K562 (cell line): ENCODE results near the gene KIR2DL3. TPM values are rescaled to one million over a fixed set of nuclear protein-coding genes. Genes with fewer than 3 reads are reported as not detected.

ENCODE experiments used
- ATAC-seq: fragments of 200-7000 bp; cut with Tn5 transposase; 3 replicates; pipeline ENCODE4 v1.9.1; 2020; ENCODE audit warnings: moderate library complexity
- BruUV-seq: library from RNA; stranded (reverse); fragments of 400-500 nt; replicated peaks from 2 replicates; lab custom pipeline; 2021; lab: Mats Ljungman, UMichigan
- CTCF ChIA-PET: fragments of 300-600 bp; formaldehyde crosslinking; extraction: SDS; loops from one replicate; lab custom pipeline; 2021; ENCODE audit warnings: low intra/inter-chr PET ratio; lab: Yijun Ruan, JAX
- POLR2A ChIA-PET: fragments of 300-600, 350-650 bp; sonication (Branson Sonifier 250); formaldehyde crosslinking; extraction: SDS; loops from one replicate; lab custom pipeline; 2021; ENCODE audit warnings: antibody characterized with exemption, inconsistent platforms; lab: Yijun Ruan, JAX
- DNase-seq, 4 experiments: peaks; one replicate each; pipeline versions ENCODE4 v3.0.0 to v3.0.0-alpha.2; 2011 to 2018; ENCODE audit warnings: low spot score in 3 of 4, mixed read lengths in 3 of 4; ENCODE audit errors: extremely low read depth in 1 of 4
- FAIRE-seq: peaks from 2 replicates; lab custom pipeline; 2011; peaks lifted over from hg19 to GRCh38; lab: Jason Lieb, UNC
- H2AFZ ChIP-seq: 2 replicates; pipeline ENCODE4 v1.6.0; 2011; ENCODE audit warnings: low read depth, low read length, control low read depth, inconsistent platforms
- H3K27ac ChIP-seq: fragments of 200-600 bp; 3 replicates; pipeline ENCODE4 v1.8.0; 2011; ENCODE audit warnings: low read depth, mild to moderate bottlenecking, control low read depth, inconsistent platforms, low read length, moderate library complexity, mixed read lengths; ENCODE audit errors: extremely low read depth
- H3K27me3 ChIP-seq, 2 experiments: fragments of 300-600 bp in 1 of 2; 2 replicates in 1 of 2; 3 replicates in 1 of 2; pipeline versions ENCODE4 v1.6.0 to v1.8.0; 2011; ENCODE audit warnings: inconsistent platforms in 2 of 2, low read length in 2 of 2, mild to moderate bottlenecking in 1 of 2, mixed read lengths in 1 of 2, moderate library complexity in 1 of 2; ENCODE audit not compliant: control insufficient read depth in 2 of 2, insufficient read depth in 2 of 2
- H3K36me3 ChIP-seq: fragments of 300-600 bp; 3 replicates; pipeline ENCODE4 v1.8.0; 2011; ENCODE audit warnings: mild to moderate bottlenecking, low read length, inconsistent platforms; ENCODE audit not compliant: control insufficient read depth, insufficient read depth
- H3K4me1 ChIP-seq, 2 experiments: fragments of 200-600 bp in 1 of 2; replicated peaks in 1 of 2; 2 replicates in 1 of 2; 3 replicates in 1 of 2; pipeline versions ENCODE4 v1.5.1 to v1.8.0; 2011; ENCODE audit warnings: inconsistent platforms in 2 of 2, low read length in 2 of 2, mild to moderate bottlenecking in 1 of 2, mixed read lengths in 1 of 2, moderate library complexity in 1 of 2; ENCODE audit not compliant: control insufficient read depth in 2 of 2, insufficient read depth in 2 of 2
- H3K4me2 ChIP-seq: 2 replicates; pipeline ENCODE4 v1.6.1; 2011; ENCODE audit warnings: low read length, control low read depth, inconsistent platforms, mixed read lengths; ENCODE audit not compliant: insufficient read depth
- H3K4me3 ChIP-seq: fragments of 200-600 bp; sonication (generic), shearing (Covaris generic); 2 replicates; pipeline ENCODE4 v1.5.1; 2016; ENCODE audit warnings: control low read depth, inconsistent platforms
- H3K79me2 ChIP-seq: fragments of 200-600 bp; 3 replicates; pipeline ENCODE4 v1.8.0; 2011; ENCODE audit warnings: low read length, inconsistent platforms; ENCODE audit not compliant: control insufficient read depth, insufficient read depth
- H3K9ac ChIP-seq, 2 experiments: 2 replicates each; pipeline versions ENCODE4 v1.6.0 to v1.6.1; 2011; ENCODE audit warnings: low read depth in 2 of 2, low read length in 2 of 2, control low read depth in 1 of 2, inconsistent platforms in 1 of 2, mild to moderate bottlenecking in 1 of 2, mixed read lengths in 1 of 2; ENCODE audit not compliant: insufficient read depth in 1 of 2
- H3K9me1 ChIP-seq: one replicate; pipeline ENCODE4 v1.6.0; 2011; ENCODE audit warnings: inconsistent platforms, mild to moderate bottlenecking, low read length, moderate library complexity; ENCODE audit not compliant: control insufficient read depth, insufficient read depth
- H3K9me3 ChIP-seq: replicated peaks from 2 replicates; pipeline ENCODE4 v1.5.1; 2011; ENCODE audit warnings: low read depth, low read length, inconsistent platforms; ENCODE audit not compliant: control insufficient read depth, insufficient read depth
- H4K20me1 ChIP-seq: replicated peaks from 2 replicates; pipeline ENCODE4 v1.6.1; 2011; ENCODE audit warnings: low read length, inconsistent platforms, mixed read lengths; ENCODE audit not compliant: control insufficient read depth, insufficient read depth
- BCOR ChIP-seq: fragments of 450-650 bp; IDR thresholded peaks from 2 replicates; pipeline ENCODE4 v1.6.1; 2016
- BRCA1 ChIP-seq, 2 experiments: fragments of 450-650 bp in 1 of 2; sonication (generic) in 1 of 2; formaldehyde crosslinking in 1 of 2; IDR thresholded peaks; 2 replicates each; pipeline versions ENCODE4 v1.5.0 to v1.6.1; 2017 to 2020; ENCODE audit warnings: mild to moderate bottlenecking in 1 of 2, missing genetic modification reagents in 1 of 2
- CHD1 ChIP-seq: fragments of 200-600 bp; sonication (generic); IDR thresholded peaks from one replicate; pipeline ENCODE4 v1.6.1; 2012; ENCODE audit warnings: mild to moderate bottlenecking, moderate library complexity, low read length, inconsistent platforms
- FIP1L1 ChIP-seq: fragments of 200-400 bp; formaldehyde crosslinking; IDR thresholded peaks from 2 replicates; pipeline ENCODE4 v1.6.1; 2018; ENCODE audit warnings: mild to moderate bottlenecking, low read depth, low read length; ENCODE audit not compliant: poor library complexity, severe bottlenecking
- KDM1A ChIP-seq, 2 experiments: fragments of 450-650 bp; IDR thresholded peaks; 2 replicates each; pipeline ENCODE4 v1.6.1; 2016; ENCODE audit warnings: mild to moderate bottlenecking in 2 of 2
- POLR2H ChIP-seq: IDR thresholded peaks from 2 replicates; pipeline ENCODE4 v1.6.1; 2016; ENCODE audit warnings: missing genetic modification characterization, low read depth, mild to moderate bottlenecking, control low read depth, missing compliant biosample characterization, moderate library complexity
- RBM22 ChIP-seq: fragments of 200-400 bp; formaldehyde crosslinking; IDR thresholded peaks from 2 replicates; pipeline ENCODE4 v1.6.1; 2018; ENCODE audit warnings: low read length, low read depth; ENCODE audit not compliant: poor library complexity, severe bottlenecking
- RHOXF2B ChIP-seq: fragments of 250-450 bp; sonication (Bioruptor Pico); conservative IDR thresholded peaks from 2 replicates; pipeline ENCODE4 v1.5.1; 2021
- SMARCA5 ChIP-seq: fragments of 450-650 bp; IDR thresholded peaks from 2 replicates; pipeline ENCODE4 v1.6.1; 2016
- XRCC5 ChIP-seq: fragments of 200-400 bp; formaldehyde crosslinking; IDR thresholded peaks from 2 replicates; pipeline ENCODE4 v1.6.1; 2017; ENCODE audit warnings: low read depth, mild to moderate bottlenecking, low read length
- ZNF146 ChIP-seq: IDR thresholded peaks from one replicate; pipeline ENCODE4 v1.6.1; 2018; ENCODE audit warnings: missing compliant biosample characterization; ENCODE audit not compliant: unreplicated experiment
- WGBS: fragments of 100-300 bp; shearing (Covaris generic); methylation state at CpG from one replicate; pipeline ENCODE4 v1.1.6; 2016; ENCODE audit warnings: low coverage, mixed read lengths; ENCODE audit not compliant: insufficient coverage; ENCODE audit errors: missing lambda C conversion rate; 5-methylcytosine and 5-hydroxymethylcytosine counted together
- in situ Hi-C: fragments of 300-500 bp; cut with MboI; formaldehyde crosslinking; loops from 4 replicates; pipeline ENCODE4 v1.15.0; 2018; ENCODE audit warnings: inconsistent platforms, mixed read lengths
- intact Hi-C: fragments of 100-400 bp; cut with micrococcal nuclease; formaldehyde crosslinking; loops from 2 replicates; pipeline ENCODE4 v1.14.2; 2022
- polyA plus RNA-seq, 8 experiments: library from polyadenylated mRNA; depleted of rRNA in 4 of 8; stranded (reverse) in 5 of 8; unstranded in 3 of 8; fragments of >200 nt; fragmentation: Nextera tagmentation in 2 of 8; fragmentation: Illumina TruSeq in 1 of 8; extraction: Ambion mirVana in 2 of 8; extraction: Trizol in 1 of 8; gene quantifications; 2 replicates each; pipeline versions ENCODE4 v1.2.1 to v1.2.3, GENCODE V29; 2011 to 2014; ENCODE audit warnings: inconsistent platforms in 1 of 8, missing spikeins in 1 of 8
- total RNA-seq, 7 experiments: library from RNA; depleted of rRNA in 6 of 7; stranded (reverse); fragments of >200 nt in 6 of 7; fragmentation: Illumina TruSeq in 2 of 7; extraction: Trizol in 2 of 7; gene quantifications; 2 replicates each; pipeline versions ENCODE4 v1.2.1 to v1.2.3, GENCODE V29; 2011 to 2021; ENCODE audit warnings: low replicate concordance in 1 of 7
- TF ChIP-seq, protein P1 (sequence below): fragments of 200-400 bp; formaldehyde crosslinking; IDR thresholded peaks from 2 replicates; pipeline ENCODE4 v1.6.1; 2017; ENCODE audit warnings: mild to moderate bottlenecking, low read depth, low read length, moderate library complexity
- TF ChIP-seq, protein P2 (sequence below): fragments of 250-450 bp; sonication (Bioruptor Pico); IDR thresholded peaks from 2 replicates; pipeline ENCODE4 v1.8.0; 2022; ENCODE audit warnings: moderate library complexity, mild to moderate bottlenecking, inconsistent platforms

KIR2DL3 gene
- total and polyA plus RNA-seq, 9 of the 15 experiments (the other 6 are each of a cell fraction or from before 2014, with no cell fraction given): not detected

DNA sequence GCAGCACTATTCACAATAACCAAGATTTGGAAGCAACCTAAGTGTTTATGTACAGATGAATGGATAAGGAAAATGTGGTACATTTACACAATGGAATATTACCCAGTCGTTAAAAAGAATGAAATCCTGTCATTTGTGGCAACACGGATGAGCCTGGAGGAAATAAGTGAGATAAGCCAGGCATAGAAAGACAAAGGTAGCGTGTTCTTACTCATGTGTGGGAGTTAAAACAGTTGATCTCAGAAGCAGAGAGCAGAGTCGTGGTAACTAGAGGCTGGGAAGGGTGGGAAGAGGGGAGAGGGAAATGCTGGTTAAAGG lies 46.1 kb upstream of the KIR2DL3 start:
- Histone ChIP-seq H4K20me1 (no peaks in the 10 kb centered on the region), H3K27me3 (no peaks in the 10 kb centered on the region; a peak in 1 of 5 replicates), H3K4me3 (no peak overlapping the region), H3K79me2 (no peaks in the 10 kb centered on the region), H3K27ac (no peak overlapping the region), H3K9me1 (no peaks in the 10 kb centered on the region), H3K4me2 (no peak overlapping the region), H3K9me3 (no peaks in the 10 kb centered on the region), H3K4me1 (peaks cover 17 to 28% of the 10 kb centered on the region in 2 experiments; a peak in 4 of 5 replicates), H2AFZ (no peak overlapping the region), H3K9ac (no peak overlapping the region), H3K36me3 (no peaks in the 10 kb centered on the region)
- ChIA-PET POLR2A (no interaction called here), CTCF (no interaction called here)
- intact Hi-C loops (no loop called here), in situ Hi-C loops (no loop called here)
- WGBS: 13% methylated on average over 4 of the region's 4 CpGs
- ATAC-seq (no peak), DNase-seq (no peak), FAIRE-seq (no peak)
- BruUV-seq: no TSS peak
- TF ChIP-seq KDM1A (IDR thresholded peaks at IDR 0.05) (0 out of 4 replicates have a peak, but pooled peaks of 1 of the 2 experiments have one; percentile 21), CHD1 (no peak), XRCC5 (no peak), SMARCA5 (no peak), ZNF146 (CRISPR knock-in tag) (peak; percentile 92), RHOXF2B (CRISPR knock-in tag) (no peak), POLR2H (tag) (no peak), BRCA1 (IDR thresholded peaks at IDR 0.05) (no peak), BRCA1 (CRISPR knock-in tag; IDR thresholded peaks at IDR 0.05) (no peak), RBM22 (no peak), BCOR (peak; percentile 29; the same call in 1 of the 2 replicates), FIP1L1 (no peak)
- TF ChIP-seq, protein P1, sequence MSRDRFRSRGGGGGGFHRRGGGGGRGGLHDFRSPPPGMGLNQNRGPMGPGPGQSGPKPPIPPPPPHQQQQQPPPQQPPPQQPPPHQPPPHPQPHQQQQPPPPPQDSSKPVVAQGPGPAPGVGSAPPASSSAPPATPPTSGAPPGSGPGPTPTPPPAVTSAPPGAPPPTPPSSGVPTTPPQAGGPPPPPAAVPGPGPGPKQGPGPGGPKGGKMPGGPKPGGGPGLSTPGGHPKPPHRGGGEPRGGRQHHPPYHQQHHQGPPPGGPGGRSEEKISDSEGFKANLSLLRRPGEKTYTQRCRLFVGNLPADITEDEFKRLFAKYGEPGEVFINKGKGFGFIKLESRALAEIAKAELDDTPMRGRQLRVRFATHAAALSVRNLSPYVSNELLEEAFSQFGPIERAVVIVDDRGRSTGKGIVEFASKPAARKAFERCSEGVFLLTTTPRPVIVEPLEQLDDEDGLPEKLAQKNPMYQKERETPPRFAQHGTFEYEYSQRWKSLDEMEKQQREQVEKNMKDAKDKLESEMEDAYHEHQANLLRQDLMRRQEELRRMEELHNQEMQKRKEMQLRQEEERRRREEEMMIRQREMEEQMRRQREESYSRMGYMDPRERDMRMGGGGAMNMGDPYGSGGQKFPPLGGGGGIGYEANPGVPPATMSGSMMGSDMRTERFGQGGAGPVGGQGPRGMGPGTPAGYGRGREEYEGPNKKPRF: no peak
- TF ChIP-seq, protein P2, sequence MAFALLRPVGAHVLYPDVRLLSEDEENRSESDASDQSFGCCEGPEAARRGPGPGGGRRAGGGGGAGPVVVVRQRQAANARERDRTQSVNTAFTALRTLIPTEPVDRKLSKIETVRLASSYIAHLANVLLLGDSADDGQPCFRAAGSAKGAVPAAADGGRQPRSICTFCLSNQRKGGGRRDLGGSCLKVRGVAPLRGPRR (CRISPR knock-in tag): no peak
